CD4-positive, alpha-beta T cell (primary cell): ENCODE results near the gene GLB1L2. TPM values are rescaled to one million over a fixed set of nuclear protein-coding genes. Genes with fewer than 3 reads are reported as not detected.
"Not testable (repeated sequence)": the region's sequence is repeated elsewhere in the genome, so short reads cannot be mapped to it uniquely, and the experiment has no call there.

Source experiments
- ATAC-seq: fragments of 200-7000 bp; cut with Tn5 transposase; one replicate; pipeline ENCODE4 v1.10.0; 2022; ENCODE audit warnings: mild to moderate bottlenecking; ENCODE audit not compliant: poor library complexity
- CTCF ChIA-PET: fragments of 350-600 bp; sonication (Branson Sonifier 250); formaldehyde crosslinking; loops from one replicate; lab custom pipeline; 2021; ENCODE audit warnings: antibody characterized with exemption, inconsistent platforms; lab: Charles Lee
- POLR2A ChIA-PET: fragments of 350-600 bp; sonication (Branson Sonifier 250); formaldehyde crosslinking; loops from one replicate; lab custom pipeline; 2021; ENCODE audit warnings: antibody characterized with exemption, inconsistent platforms; lab: Charles Lee
- DNase-seq, 14 experiments: peaks; one replicate each; pipeline ENCODE4 v3.0.0-alpha.2; 2013 to 2020; ENCODE audit warnings: mixed read lengths in 2 of 14
- H3K27ac ChIP-seq, 2 donors: one replicate each; pipeline versions ENCODE4 v1.5.1 to v1.7.0; 2013; ENCODE audit warnings: low read length in 2 of 2, low read depth in 1 of 2, mild to moderate bottlenecking in 1 of 2
- H3K27me3 ChIP-seq, 2 experiments: 1 replicate in 1 of 2; 2 replicates in 1 of 2; pipeline versions ENCODE4 v1.6.1 to v1.7.0; 2013; ENCODE audit warnings: low read length in 2 of 2, control low read depth in 1 of 2, mild to moderate bottlenecking in 1 of 2, moderate library complexity in 1 of 2; ENCODE audit not compliant: insufficient read depth in 2 of 2, control insufficient read depth in 1 of 2
- H3K36me3 ChIP-seq: one replicate; pipeline ENCODE4 v1.6.1; 2013; ENCODE audit warnings: low read length, control low read depth; ENCODE audit not compliant: insufficient read depth
- H3K4me1 ChIP-seq: one replicate; pipeline ENCODE4 v1.6.1; 2013; ENCODE audit warnings: low read length, control low read depth; ENCODE audit not compliant: insufficient read depth
- H3K4me3 ChIP-seq: one replicate; pipeline ENCODE4 v1.5.1; 2013; ENCODE audit warnings: mild to moderate bottlenecking, low read length, moderate library complexity
- H3K9me3 ChIP-seq, 2 experiments: 1 replicate in 1 of 2; 2 replicates in 1 of 2; pipeline versions ENCODE4 v1.6.1 to v1.7.0; 2013; ENCODE audit warnings: low read length in 2 of 2, mild to moderate bottlenecking in 2 of 2, control low read depth in 1 of 2, moderate library complexity in 1 of 2; ENCODE audit not compliant: control insufficient read depth in 1 of 2, insufficient read depth in 1 of 2
- H3K27ac Mint-ChIP-seq: one replicate; pipeline ENCODE4 v1.8.0; 2020; ENCODE audit warnings: mixed read lengths
- H3K27me3 Mint-ChIP-seq: one replicate; pipeline ENCODE4 v1.8.0; 2021; ENCODE audit warnings: mixed read lengths
- H3K36me3 Mint-ChIP-seq: one replicate; pipeline ENCODE4 v1.8.0; 2021; ENCODE audit warnings: low read depth, mixed read lengths
- H3K4me1 Mint-ChIP-seq: one replicate; pipeline ENCODE4 v1.8.0; 2021; ENCODE audit warnings: low read depth, mixed read lengths
- H3K4me3 Mint-ChIP-seq: one replicate; pipeline ENCODE4 v1.8.0; 2020; ENCODE audit warnings: mild to moderate bottlenecking, mixed read lengths
- H3K9me3 Mint-ChIP-seq: one replicate; pipeline ENCODE4 v1.8.0; 2020; ENCODE audit warnings: mixed read lengths
- CTCF ChIP-seq: fragments of 200-600 bp; IDR thresholded peaks from one replicate; pipeline ENCODE4 v1.8.0; 2022; ENCODE audit warnings: antibody characterized with exemption, mild to moderate bottlenecking
- intact Hi-C, 2 experiments: fragments of 100-400 bp; cut with DNase I in 1 of 2; cut with micrococcal nuclease in 1 of 2; formaldehyde crosslinking; loops; one replicate each; pipeline versions ENCODE4 v1.15.1 to v1.9.0; 2023 to 2025; cut with DNase I, micrococcal nuclease
- total RNA-seq, 174 experiments: library from RNA in 2 of 174; stranded (reverse) in 2 of 174; gene quantifications; one replicate each; pipeline ENCODE4 v1.2.3 and lab custom pipeline; 2021 to 2026

GLB1L2 gene
- total RNA-seq, 2 experiments from 2014 or later: 0.59 to 0.63 TPM

GRCh38 chr11:134283461-134284230 lies 48.1 kb upstream of the GLB1L2 start:
- H3K4me3 ChIP-seq: no peak overlapping the region
- no peak for DNase-seq
- ChIA-PET CTCF (interaction anchor here (0.7 kb wide), 1 partner anchor 10 kb away, joined by 3 read pairs; no protein-coding TSS in a partner anchor), POLR2A (no interaction called here)
- TF ChIP-seq CTCF: no peak
- no peaks in the 10 kb centered on the region for H3K27me3 ChIP-seq
- no peaks in the 10 kb centered on the region for H3K27me3 Mint-ChIP-seq
- no peaks in the 10 kb centered on the region for H3K9me3 Mint-ChIP-seq
- H3K27ac ChIP-seq: no peak overlapping the region
- intact Hi-C loops: no loop called here
- no peaks in the 10 kb centered on the region for H3K4me1 Mint-ChIP-seq
- H3K36me3 ChIP-seq: no peaks in the 10 kb centered on the region
- no peaks in the 10 kb centered on the region for H3K36me3 Mint-ChIP-seq
- H3K4me3 Mint-ChIP-seq: no peak overlapping the region
- H3K27ac Mint-ChIP-seq: no peak overlapping the region
- H3K9me3 ChIP-seq: no peaks in the 10 kb centered on the region
- no peak for ATAC-seq
- no peaks in the 10 kb centered on the region for H3K4me1 ChIP-seq

GRCh38 chr11:134284349-134284748 lies 47.4 kb upstream of the GLB1L2 start:
- H3K27ac Mint-ChIP-seq, H3K4me3 Mint-ChIP-seq, ATAC-seq, DNase-seq, H3K4me1 Mint-ChIP-seq, H3K9me3 Mint-ChIP-seq, H3K27me3 Mint-ChIP-seq, H3K36me3 Mint-ChIP-seq, CTCF ChIA-PET, H3K4me3 ChIP-seq, intact Hi-C loops, POLR2A ChIA-PET, H3K36me3 ChIP-seq, H3K27ac ChIP-seq, H3K9me3 ChIP-seq, H3K4me1 ChIP-seq, H3K27me3 ChIP-seq: not testable (repeated sequence)

GRCh38 chr11:134287561-134287960 lies 44.2 kb upstream of the GLB1L2 start:
- no peaks in the 10 kb centered on the region for H3K27me3 Mint-ChIP-seq
- no peak overlapping the region for H3K27ac ChIP-seq
- CTCF ChIA-PET: no interaction called here
- no peak overlapping the region for H3K4me3 ChIP-seq
- no peaks in the 10 kb centered on the region for H3K9me3 Mint-ChIP-seq
- POLR2A ChIA-PET: interaction anchor here (1.2 kb wide), 1 partner anchor 11 kb away, joined by 4 read pairs; the partner anchor contains the start of gene GLB1L3
- H3K4me1 ChIP-seq: no peaks in the 10 kb centered on the region
- H3K36me3 ChIP-seq: no peaks in the 10 kb centered on the region
- H3K27ac Mint-ChIP-seq: no peak overlapping the region
- TF ChIP-seq CTCF: no peak
- no peaks in the 10 kb centered on the region for H3K9me3 ChIP-seq
- ATAC-seq (no peak), DNase-seq (no peak)
- intact Hi-C loops: no loop called here
- no peaks in the 10 kb centered on the region for H3K36me3 Mint-ChIP-seq
- no peaks in the 10 kb centered on the region for H3K4me1 Mint-ChIP-seq
- H3K4me3 Mint-ChIP-seq: no peak overlapping the region
- no peaks in the 10 kb centered on the region for H3K27me3 ChIP-seq
